Activated T-helper 2 cell treated with anti-CD3 and anti-CD28 coated beads, Interferon-gamma antibody, Interleukin-2, Interleukin-4, amounts not matched to agents 10 μg/mL and 5 μg/mL and 100 μg/mL, durations not matched to agents 14 hours and 24 hours and 36 hours (primary cell): ENCODE data around the gene CRYGB. TPM values are rescaled to one million over a fixed set of nuclear protein-coding genes. Genes with fewer than 3 reads are reported as not detected.
"Not testable (repeated sequence)": the region's sequence is repeated elsewhere in the genome, so short reads cannot be mapped to it uniquely, and the experiment has no call there.

Experiments
- DNase-seq: peaks from one replicate; pipeline ENCODE4 v3.0.0; 2021; ENCODE audit warnings: low spot score
- H3K27ac Mint-ChIP-seq: one replicate; pipeline ENCODE4 v1.8.0; 2021; ENCODE audit warnings: mixed read lengths
- H3K27me3 Mint-ChIP-seq: one replicate; pipeline ENCODE4 v1.8.0; 2021; ENCODE audit warnings: low read depth, mixed read lengths
- H3K36me3 Mint-ChIP-seq: one replicate; pipeline ENCODE4 v1.8.0; 2021; ENCODE audit warnings: low read depth, mixed read lengths
- H3K4me1 Mint-ChIP-seq: one replicate; pipeline ENCODE4 v1.8.0; 2021; ENCODE audit warnings: low read depth, mixed read lengths
- H3K4me3 Mint-ChIP-seq: one replicate; pipeline ENCODE4 v1.8.0; 2021; ENCODE audit warnings: low read depth, mild to moderate bottlenecking, moderate library complexity, mixed read lengths
- H3K9me3 Mint-ChIP-seq: one replicate; pipeline ENCODE4 v1.8.0; 2021; ENCODE audit warnings: mixed read lengths
- intact Hi-C: fragments of 100-400 bp; cut with micrococcal nuclease; formaldehyde crosslinking; loops from one replicate; pipeline ENCODE4 v1.15.1; 2023
- total RNA-seq: library from RNA; stranded (reverse); gene quantifications from 2 replicates; pipeline ENCODE4 v1.2.3, GENCODE V29; 2022

Gene CRYGB
- total RNA-seq, 1 donor from 2014 or later: not detected

- Mint-ChIP-seq H3K4me3 (no peak overlapping the region), H3K9me3 (no peaks in the 10 kb centered on the region), H3K36me3 (no peaks in the 10 kb centered on the region), H3K4me1 (peaks cover 8% of the 10 kb centered on the region), H3K27me3 (peaks cover 43% of the 10 kb centered on the region), H3K27ac (no peak overlapping the region)
- DNase-seq: no peak
- intact Hi-C loops: no loop called here
Measured at GRCh38 chr2:208125251-208125650, 20.7 kb downstream of the CRYGB start.

- peak within 1 kb of the TSS; percentile 38 for H3K4me3 Mint-ChIP-seq
- intact Hi-C loops: not testable (repeated sequence)
Measured at GRCh38 chr2:208124013-208124715, 21.8 kb downstream of the CRYGB start, which contains the start of gene CRYGD. CRYGD (minus strand) TSS chr2:208124524; CDS start chr2:208124473, 51 bp downstream.

DNA sequence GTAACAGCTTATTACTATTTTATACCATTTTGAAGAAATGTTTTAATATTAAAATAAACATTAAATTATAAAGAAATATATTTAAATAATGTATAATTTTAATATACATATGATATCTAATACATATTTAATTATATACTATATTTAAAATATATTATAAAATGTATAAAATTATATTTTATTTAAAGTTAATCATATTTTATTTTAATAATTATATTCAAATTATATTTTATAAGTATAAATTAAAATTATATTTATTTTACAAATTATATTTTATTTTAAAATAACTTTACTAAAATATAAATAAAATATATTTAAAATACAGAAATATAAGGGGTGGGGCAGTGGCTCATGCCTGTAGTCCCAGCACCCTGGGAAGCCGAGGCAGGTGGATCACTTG is 23.7 kb downstream of the CRYGB start:
- no peaks in the 10 kb centered on the region for H3K9me3 Mint-ChIP-seq
- H3K4me3 Mint-ChIP-seq: no peak overlapping the region
- no peaks in the 10 kb centered on the region for H3K36me3 Mint-ChIP-seq
- H3K27ac Mint-ChIP-seq: no peak overlapping the region
- H3K4me1 Mint-ChIP-seq: peaks cover 8% of the 10 kb centered on the region
- DNase-seq: no peak
- intact Hi-C loops: no loop called here
- H3K27me3 Mint-ChIP-seq: peaks cover 35% of the 10 kb centered on the region

More at GRCh38 chr2:208124013-208124715, 21.8 kb downstream of the CRYGB start, which contains the start of gene CRYGD:
- not testable (repeated sequence) for H3K9me3 Mint-ChIP-seq, H3K27ac Mint-ChIP-seq, H3K36me3 Mint-ChIP-seq, DNase-seq, H3K4me1 Mint-ChIP-seq
- H3K27me3 Mint-ChIP-seq: peaks cover 41% of the 10 kb centered on the region

DNA sequence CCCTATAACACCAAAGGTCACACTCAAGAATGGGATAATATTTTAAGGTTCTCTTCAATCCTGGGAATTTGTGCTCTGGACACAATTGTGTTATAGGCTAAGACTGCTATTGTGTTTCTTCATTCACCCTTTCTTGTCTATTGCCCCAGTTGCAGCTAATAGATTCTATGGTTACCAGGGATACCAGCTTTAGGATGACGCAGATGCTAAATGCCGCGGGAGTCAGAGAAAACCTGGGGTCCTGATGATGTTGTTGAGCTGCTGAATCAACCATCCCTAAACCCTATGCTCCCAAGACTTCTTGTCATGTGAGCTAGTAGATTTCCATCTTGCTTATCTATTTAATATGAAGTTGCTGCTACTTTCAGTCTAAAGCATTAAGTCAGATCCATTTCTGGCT is 27.0 kb downstream of the CRYGB start:
- Mint-ChIP-seq H3K4me3 (no peak overlapping the region), H3K4me1 (peaks cover 3% of the 10 kb centered on the region), H3K27me3 (peaks cover 12% of the 10 kb centered on the region), H3K36me3 (no peaks in the 10 kb centered on the region), H3K9me3 (no peaks in the 10 kb centered on the region), H3K27ac (no peak overlapping the region)
- DNase-seq: no peak
- intact Hi-C loops: no loop called here

DNA sequence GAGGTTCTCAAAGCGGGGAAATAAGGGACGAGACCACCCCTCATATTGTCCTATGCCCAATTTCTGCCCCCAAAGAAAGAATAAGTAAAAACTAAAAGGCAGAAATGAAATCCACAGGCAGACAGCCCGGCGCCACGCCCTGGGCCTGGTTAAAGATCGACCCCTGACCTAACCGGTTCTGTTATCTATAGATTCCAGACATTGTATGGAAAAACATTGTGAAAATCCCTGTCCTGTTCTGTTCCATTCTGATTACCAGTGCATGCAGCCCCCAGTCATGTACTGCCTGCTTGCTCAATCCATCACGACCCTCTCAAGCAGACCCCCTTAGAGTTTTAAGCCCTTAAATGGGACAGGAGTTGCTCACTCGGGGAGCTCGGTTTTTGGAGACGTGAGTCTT is 28.6 kb downstream of the CRYGB start:
- H3K27me3 Mint-ChIP-seq, H3K4me3 Mint-ChIP-seq, H3K4me1 Mint-ChIP-seq, H3K36me3 Mint-ChIP-seq, DNase-seq, H3K27ac Mint-ChIP-seq, intact Hi-C loops, H3K9me3 Mint-ChIP-seq: not testable (repeated sequence)

DNA sequence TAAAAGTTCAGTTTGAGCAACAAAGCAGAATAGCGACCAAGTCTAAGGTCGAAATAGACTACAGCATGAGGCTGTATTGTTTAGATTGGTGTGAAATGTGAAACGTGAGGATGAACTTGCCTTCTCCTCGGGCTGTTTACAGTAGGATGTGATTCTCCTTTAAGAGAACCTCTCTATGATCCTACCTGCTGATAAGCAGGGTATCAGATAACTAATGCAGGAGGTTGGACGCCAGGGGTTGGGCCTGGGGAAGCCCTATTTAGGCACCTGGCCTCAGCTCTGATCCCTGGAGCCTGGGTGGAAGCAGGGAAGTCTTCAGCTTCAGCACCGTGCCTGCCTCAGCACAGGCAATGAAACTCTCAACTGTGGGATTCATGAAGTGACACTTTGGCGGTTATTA is 33.0 kb downstream of the CRYGB start:
- intact Hi-C loops: no loop called here
- H3K27me3 Mint-ChIP-seq: no peaks in the 10 kb centered on the region
- no peak overlapping the region for H3K27ac Mint-ChIP-seq
- no peaks in the 10 kb centered on the region for H3K36me3 Mint-ChIP-seq
- DNase-seq: no peak
- H3K9me3 Mint-ChIP-seq: no peaks in the 10 kb centered on the region
- H3K4me3 Mint-ChIP-seq: no peak overlapping the region
- no peaks in the 10 kb centered on the region for H3K4me1 Mint-ChIP-seq

GRCh38 chr2:208112273-208112745 is 33.6 kb downstream of the CRYGB start:
- H3K27ac Mint-ChIP-seq, H3K27me3 Mint-ChIP-seq, H3K4me3 Mint-ChIP-seq, intact Hi-C loops, DNase-seq, H3K9me3 Mint-ChIP-seq, H3K4me1 Mint-ChIP-seq, H3K36me3 Mint-ChIP-seq: not testable (repeated sequence)

DNA sequence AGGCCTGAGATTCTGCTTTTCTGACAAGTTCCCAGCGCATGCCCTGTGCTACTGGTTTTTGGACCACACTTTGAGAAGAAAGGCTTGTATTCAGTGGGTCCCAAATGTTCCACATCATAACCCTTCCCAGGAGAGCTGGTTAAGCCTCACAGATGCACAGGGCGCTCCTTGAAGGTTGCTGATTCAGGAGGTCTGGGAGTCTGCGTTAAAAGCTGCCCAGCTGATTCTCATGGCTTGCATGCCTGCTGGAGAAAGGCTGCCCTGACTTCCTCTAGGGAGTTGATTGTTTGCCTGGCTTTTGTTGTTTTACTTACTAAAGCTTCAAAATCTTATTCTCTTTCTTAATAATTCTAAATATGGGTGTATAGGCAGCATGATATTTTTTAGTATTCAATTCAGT is 42.3 kb downstream of the CRYGB start:
- peaks cover 6% of the 10 kb centered on the region for H3K9me3 Mint-ChIP-seq
- peaks cover 26% of the 10 kb centered on the region for H3K4me1 Mint-ChIP-seq
- H3K27me3 Mint-ChIP-seq: peaks cover 6% of the 10 kb centered on the region
- no peak overlapping the region for H3K27ac Mint-ChIP-seq
- intact Hi-C loops: loop anchor here (2.0 kb wide), 1 partner anchor 151 kb away; the partner anchor contains the start of gene IDH1
- no peaks in the 10 kb centered on the region for H3K36me3 Mint-ChIP-seq
- no peak for DNase-seq
- H3K4me3 Mint-ChIP-seq: no peak overlapping the region

DNA sequence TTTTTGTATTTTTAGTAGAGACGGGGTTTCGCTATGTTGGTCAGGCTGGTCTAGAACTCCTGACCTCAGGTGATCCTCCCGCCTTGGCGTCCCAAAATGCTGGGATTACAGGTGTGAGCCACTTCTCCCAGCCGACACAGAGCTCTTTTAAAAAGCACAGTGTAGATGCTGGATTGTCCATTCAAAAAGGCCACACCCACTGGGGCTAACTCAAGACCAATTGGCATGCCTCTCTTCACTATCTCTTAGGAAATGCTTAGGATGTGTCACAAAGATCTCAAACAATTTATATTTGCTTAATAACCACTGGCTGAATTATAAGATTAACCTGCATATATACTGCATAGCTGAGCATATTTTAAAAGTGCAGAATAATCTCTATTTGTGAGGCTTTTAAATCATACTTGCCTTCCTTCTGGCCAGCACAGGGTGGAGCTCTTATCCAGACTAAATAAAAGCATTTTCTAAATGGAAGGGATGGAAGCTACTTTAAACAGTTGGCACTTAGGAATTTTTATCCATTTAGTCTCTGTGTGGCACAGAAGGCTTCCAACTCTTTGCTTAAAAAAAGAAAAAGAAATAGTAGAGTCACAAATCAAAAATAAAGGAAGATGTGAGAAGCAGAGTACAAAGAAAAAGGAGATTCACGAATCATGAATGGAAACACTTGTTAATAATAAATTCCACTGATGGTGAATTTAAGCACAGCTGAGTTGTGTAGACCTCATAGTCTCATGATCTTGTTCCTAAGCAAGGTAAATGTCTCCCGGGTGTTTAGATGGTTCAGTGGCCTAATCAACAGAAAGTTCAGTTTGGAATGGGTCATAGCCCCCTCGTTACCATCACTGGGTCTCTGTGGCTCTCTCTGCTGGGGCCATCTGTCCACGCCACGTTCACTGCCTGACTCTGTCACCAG is 44.0 kb downstream of the CRYGB start:
- peaks cover 6% of the 10 kb centered on the region for H3K27me3 Mint-ChIP-seq
- H3K9me3 Mint-ChIP-seq: peaks cover 6% of the 10 kb centered on the region
- H3K4me1 Mint-ChIP-seq: peaks cover 26% of the 10 kb centered on the region
- no peak overlapping the region for H3K4me3 Mint-ChIP-seq
- intact Hi-C loops: loop anchor here (2.0 kb wide), 1 partner anchor 153 kb away; the partner anchor contains the start of gene IDH1
- H3K27ac Mint-ChIP-seq: no peak overlapping the region
- H3K36me3 Mint-ChIP-seq: no peaks in the 10 kb centered on the region
- DNase-seq: no peak

- Mint-ChIP-seq H3K4me1 (peaks cover 26% of the 10 kb centered on the region), H3K4me3 (peak overlapping the region; percentile 21)
Measured at GRCh38 chr2:208099682-208100470, 46.1 kb downstream of the CRYGB start.

GRCh38 chr2:208098701-208099100 is 47.3 kb downstream of the CRYGB start:
- intact Hi-C loops, H3K27me3 Mint-ChIP-seq, H3K36me3 Mint-ChIP-seq, H3K4me3 Mint-ChIP-seq, H3K27ac Mint-ChIP-seq, DNase-seq, H3K9me3 Mint-ChIP-seq: not testable (repeated sequence)
- H3K4me1 Mint-ChIP-seq: peaks cover 26% of the 10 kb centered on the region

More at GRCh38 chr2:208099682-208100470, 46.1 kb downstream of the CRYGB start:
- DNase-seq: no peak
- intact Hi-C loops: no loop called here
- H3K36me3 Mint-ChIP-seq: no peaks in the 10 kb centered on the region
- H3K27me3 Mint-ChIP-seq: peaks cover 6% of the 10 kb centered on the region
- peaks cover 6% of the 10 kb centered on the region for H3K9me3 Mint-ChIP-seq
- H3K27ac Mint-ChIP-seq: peak overlapping the region; percentile 33

DNA sequence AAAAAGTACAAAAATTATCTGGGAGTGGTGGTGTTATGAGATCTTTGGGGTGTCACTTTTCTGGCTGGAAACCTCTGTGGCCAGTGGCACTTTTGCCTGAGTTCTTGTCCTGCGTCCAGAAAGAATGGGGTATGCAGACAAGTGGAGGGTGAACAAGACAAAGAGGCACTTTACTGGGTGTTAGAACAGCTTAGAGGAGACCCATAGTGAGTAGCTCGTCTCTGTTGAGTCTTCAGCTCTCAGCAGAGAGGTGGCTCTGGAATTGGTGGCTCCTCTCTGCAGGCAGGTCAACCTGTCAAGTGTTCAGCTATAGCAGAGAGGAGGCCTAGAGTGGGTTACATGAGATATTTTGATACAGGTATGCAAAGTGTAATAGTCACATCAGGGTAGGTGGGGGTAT is 47.7 kb downstream of the CRYGB start:
- no peak for DNase-seq
- Mint-ChIP-seq H3K27ac (no peak overlapping the region), H3K9me3 (peaks cover 6% of the 10 kb centered on the region), H3K36me3 (no peaks in the 10 kb centered on the region), H3K4me1 (peaks cover 26% of the 10 kb centered on the region), H3K4me3 (no peak overlapping the region), H3K27me3 (no peaks in the 10 kb centered on the region)
- intact Hi-C loops: no loop called here
